ENCODE measurements around the gene UBXN6. TPM values are rescaled to one million over a fixed set of nuclear protein-coding genes. Genes with fewer than 3 reads are reported as not detected.

The UBXN6 gene
- total and polyA plus RNA-seq, 2 of the 8 experiments (the other 6 are each of a cell fraction or from before 2014, with no cell fraction given), result 28.0 to 43.8 TPM

- TF ChIP-seq, protein P1, sequence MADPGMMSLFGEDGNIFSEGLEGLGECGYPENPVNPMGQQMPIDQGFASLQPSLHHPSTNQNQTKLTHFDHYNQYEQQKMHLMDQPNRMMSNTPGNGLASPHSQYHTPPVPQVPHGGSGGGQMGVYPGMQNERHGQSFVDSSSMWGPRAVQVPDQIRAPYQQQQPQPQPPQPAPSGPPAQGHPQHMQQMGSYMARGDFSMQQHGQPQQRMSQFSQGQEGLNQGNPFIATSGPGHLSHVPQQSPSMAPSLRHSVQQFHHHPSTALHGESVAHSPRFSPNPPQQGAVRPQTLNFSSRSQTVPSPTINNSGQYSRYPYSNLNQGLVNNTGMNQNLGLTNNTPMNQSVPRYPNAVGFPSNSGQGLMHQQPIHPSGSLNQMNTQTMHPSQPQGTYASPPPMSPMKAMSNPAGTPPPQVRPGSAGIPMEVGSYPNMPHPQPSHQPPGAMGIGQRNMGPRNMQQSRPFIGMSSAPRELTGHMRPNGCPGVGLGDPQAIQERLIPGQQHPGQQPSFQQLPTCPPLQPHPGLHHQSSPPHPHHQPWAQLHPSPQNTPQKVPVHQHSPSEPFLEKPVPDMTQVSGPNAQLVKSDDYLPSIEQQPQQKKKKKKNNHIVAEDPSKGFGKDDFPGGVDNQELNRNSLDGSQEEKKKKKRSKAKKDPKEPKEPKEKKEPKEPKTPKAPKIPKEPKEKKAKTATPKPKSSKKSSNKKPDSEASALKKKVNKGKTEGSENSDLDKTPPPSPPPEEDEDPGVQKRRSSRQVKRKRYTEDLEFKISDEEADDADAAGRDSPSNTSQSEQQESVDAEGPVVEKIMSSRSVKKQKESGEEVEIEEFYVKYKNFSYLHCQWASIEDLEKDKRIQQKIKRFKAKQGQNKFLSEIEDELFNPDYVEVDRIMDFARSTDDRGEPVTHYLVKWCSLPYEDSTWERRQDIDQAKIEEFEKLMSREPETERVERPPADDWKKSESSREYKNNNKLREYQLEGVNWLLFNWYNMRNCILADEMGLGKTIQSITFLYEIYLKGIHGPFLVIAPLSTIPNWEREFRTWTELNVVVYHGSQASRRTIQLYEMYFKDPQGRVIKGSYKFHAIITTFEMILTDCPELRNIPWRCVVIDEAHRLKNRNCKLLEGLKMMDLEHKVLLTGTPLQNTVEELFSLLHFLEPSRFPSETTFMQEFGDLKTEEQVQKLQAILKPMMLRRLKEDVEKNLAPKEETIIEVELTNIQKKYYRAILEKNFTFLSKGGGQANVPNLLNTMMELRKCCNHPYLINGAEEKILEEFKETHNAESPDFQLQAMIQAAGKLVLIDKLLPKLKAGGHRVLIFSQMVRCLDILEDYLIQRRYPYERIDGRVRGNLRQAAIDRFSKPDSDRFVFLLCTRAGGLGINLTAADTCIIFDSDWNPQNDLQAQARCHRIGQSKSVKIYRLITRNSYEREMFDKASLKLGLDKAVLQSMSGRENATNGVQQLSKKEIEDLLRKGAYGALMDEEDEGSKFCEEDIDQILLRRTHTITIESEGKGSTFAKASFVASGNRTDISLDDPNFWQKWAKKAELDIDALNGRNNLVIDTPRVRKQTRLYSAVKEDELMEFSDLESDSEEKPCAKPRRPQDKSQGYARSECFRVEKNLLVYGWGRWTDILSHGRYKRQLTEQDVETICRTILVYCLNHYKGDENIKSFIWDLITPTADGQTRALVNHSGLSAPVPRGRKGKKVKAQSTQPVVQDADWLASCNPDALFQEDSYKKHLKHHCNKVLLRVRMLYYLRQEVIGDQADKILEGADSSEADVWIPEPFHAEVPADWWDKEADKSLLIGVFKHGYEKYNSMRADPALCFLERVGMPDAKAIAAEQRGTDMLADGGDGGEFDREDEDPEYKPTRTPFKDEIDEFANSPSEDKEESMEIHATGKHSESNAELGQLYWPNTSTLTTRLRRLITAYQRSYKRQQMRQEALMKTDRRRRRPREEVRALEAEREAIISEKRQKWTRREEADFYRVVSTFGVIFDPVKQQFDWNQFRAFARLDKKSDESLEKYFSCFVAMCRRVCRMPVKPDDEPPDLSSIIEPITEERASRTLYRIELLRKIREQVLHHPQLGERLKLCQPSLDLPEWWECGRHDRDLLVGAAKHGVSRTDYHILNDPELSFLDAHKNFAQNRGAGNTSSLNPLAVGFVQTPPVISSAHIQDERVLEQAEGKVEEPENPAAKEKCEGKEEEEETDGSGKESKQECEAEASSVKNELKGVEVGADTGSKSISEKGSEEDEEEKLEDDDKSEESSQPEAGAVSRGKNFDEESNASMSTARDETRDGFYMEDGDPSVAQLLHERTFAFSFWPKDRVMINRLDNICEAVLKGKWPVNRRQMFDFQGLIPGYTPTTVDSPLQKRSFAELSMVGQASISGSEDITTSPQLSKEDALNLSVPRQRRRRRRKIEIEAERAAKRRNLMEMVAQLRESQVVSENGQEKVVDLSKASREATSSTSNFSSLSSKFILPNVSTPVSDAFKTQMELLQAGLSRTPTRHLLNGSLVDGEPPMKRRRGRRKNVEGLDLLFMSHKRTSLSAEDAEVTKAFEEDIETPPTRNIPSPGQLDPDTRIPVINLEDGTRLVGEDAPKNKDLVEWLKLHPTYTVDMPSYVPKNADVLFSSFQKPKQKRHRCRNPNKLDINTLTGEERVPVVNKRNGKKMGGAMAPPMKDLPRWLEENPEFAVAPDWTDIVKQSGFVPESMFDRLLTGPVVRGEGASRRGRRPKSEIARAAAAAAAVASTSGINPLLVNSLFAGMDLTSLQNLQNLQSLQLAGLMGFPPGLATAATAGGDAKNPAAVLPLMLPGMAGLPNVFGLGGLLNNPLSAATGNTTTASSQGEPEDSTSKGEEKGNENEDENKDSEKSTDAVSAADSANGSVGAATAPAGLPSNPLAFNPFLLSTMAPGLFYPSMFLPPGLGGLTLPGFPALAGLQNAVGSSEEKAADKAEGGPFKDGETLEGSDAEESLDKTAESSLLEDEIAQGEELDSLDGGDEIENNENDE (IDR thresholded peaks at IDR 0.05; ENCODE audit: insufficient replicate concordance, low read length), result no peak
- 0 out of 2 replicates have a peak, but pooled peaks have one; percentile 51 for TF ChIP-seq TEAD4 (IDR thresholded peaks at IDR 0.05; ENCODE audit: low read depth, low read length)
- TF ChIP-seq, protein P2, sequence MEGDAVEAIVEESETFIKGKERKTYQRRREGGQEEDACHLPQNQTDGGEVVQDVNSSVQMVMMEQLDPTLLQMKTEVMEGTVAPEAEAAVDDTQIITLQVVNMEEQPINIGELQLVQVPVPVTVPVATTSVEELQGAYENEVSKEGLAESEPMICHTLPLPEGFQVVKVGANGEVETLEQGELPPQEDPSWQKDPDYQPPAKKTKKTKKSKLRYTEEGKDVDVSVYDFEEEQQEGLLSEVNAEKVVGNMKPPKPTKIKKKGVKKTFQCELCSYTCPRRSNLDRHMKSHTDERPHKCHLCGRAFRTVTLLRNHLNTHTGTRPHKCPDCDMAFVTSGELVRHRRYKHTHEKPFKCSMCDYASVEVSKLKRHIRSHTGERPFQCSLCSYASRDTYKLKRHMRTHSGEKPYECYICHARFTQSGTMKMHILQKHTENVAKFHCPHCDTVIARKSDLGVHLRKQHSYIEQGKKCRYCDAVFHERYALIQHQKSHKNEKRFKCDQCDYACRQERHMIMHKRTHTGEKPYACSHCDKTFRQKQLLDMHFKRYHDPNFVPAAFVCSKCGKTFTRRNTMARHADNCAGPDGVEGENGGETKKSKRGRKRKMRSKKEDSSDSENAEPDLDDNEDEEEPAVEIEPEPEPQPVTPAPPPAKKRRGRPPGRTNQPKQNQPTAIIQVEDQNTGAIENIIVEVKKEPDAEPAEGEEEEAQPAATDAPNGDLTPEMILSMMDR (IDR thresholded peaks at IDR 0.05; ENCODE audit: control extremely low read depth in 1 of 3, insufficient read depth in 1 of 3, low read depth in 1 of 3, low read length in 3 of 3), result peak; percentile 92 to 99 (median 96)
- TF ChIP-seq, protein P3, sequence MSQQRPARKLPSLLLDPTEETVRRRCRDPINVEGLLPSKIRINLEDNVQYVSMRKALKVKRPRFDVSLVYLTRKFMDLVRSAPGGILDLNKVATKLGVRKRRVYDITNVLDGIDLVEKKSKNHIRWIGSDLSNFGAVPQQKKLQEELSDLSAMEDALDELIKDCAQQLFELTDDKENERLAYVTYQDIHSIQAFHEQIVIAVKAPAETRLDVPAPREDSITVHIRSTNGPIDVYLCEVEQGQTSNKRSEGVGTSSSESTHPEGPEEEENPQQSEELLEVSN (IDR thresholded peaks at IDR 0.05), result 0 out of 2 replicates have a peak, but pooled peaks have one; percentile 23
- TF ChIP-seq TBP (IDR thresholded peaks at IDR 0.05; ENCODE audit: low read depth, low read length), result 0 out of 2 replicates have a peak, but pooled peaks have one; percentile 54
- TF ChIP-seq JUN (IDR thresholded peaks at IDR 0.05; ENCODE audit: low read depth, low read length), result no peak
These were observed 57.3 kb downstream of the UBXN6 start, which contains the start of gene SH3GL1 (continued) for GRCh38 chr19:4400135-4400936.
